Measurements from ENCODE around the gene GM2A.

Gene GM2A

DNA sequence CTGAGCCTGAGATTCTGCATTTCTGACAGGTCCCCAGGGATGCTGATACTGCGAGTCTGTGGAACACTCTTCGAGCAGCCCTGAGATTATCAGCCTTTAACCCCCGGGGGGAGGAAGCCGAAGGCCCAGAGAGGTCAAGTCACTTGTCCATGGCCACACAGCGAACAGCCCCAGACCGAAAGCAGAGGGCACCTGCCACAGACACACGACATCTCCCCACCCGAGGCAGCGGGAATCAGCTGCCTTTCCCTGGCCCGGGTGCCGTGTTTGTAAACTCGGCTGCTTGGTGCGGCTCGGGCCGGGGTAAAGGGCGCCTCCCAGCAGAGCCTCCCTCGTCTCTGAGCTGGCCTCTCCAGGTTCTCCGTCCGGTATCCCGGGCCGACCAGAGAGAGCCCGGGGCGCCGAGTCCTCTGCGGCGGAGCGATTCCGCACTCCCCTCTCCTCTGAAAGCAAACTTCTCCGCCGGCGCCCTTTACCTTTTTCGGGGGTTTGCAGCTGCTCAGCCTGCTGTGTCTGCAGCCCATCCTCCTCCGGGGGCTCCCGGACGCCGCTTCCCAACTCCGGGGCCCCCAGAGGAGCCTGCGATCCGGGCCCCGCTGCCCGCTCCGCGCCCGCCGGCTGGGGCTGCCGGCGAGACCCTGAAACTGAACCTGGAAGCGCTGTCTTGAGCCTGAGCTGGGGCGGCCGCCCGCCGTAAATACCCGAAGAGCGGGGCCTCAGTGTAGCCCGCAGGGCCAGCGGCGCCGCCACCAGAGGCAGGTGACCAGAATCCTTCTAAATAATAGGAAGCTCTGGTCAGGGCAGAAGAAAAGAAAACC, 29.3 kb upstream of the GM2A start, which contains the start of gene CCDC69:
Gene CCDC69 (minus strand): TSS at position 646 of the 818 bp plus-strand sequence. CDS start 122 bp downstream, at position 524.
- H3K9me2 ChIP-seq (replicated peaks; ENCODE audit: low read depth, low read length) = no peaks in the 10 kb centered on the region
- no peak for TF ChIP-seq EZH2phosphoT487 (IDR thresholded peaks at IDR 0.05; ENCODE audit: borderline replicate concordance)
- TF ChIP-seq, protein P1, sequence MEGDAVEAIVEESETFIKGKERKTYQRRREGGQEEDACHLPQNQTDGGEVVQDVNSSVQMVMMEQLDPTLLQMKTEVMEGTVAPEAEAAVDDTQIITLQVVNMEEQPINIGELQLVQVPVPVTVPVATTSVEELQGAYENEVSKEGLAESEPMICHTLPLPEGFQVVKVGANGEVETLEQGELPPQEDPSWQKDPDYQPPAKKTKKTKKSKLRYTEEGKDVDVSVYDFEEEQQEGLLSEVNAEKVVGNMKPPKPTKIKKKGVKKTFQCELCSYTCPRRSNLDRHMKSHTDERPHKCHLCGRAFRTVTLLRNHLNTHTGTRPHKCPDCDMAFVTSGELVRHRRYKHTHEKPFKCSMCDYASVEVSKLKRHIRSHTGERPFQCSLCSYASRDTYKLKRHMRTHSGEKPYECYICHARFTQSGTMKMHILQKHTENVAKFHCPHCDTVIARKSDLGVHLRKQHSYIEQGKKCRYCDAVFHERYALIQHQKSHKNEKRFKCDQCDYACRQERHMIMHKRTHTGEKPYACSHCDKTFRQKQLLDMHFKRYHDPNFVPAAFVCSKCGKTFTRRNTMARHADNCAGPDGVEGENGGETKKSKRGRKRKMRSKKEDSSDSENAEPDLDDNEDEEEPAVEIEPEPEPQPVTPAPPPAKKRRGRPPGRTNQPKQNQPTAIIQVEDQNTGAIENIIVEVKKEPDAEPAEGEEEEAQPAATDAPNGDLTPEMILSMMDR (conservative IDR thresholded peaks at IDR 0.05; ENCODE audit: low read length) = peak; percentile 19; the same call in 1 of the 2 replicates
- no peaks in the 10 kb centered on the region for H3K9me3 ChIP-seq (ENCODE audit: insufficient read depth, low read depth, low read length)
- H3K4me3 ChIP-seq (ENCODE audit: low read length, poor library complexity, severe bottlenecking) = peak within 1 kb of the TSS; percentile 77
- peak within 1 kb of the TSS; percentile 96 for H3K4me2 ChIP-seq (ENCODE audit: low read depth, low read length, poor library complexity, severe bottlenecking)
- no peaks in the 10 kb centered on the region for H3K27me3 ChIP-seq (ENCODE audit: insufficient read depth, low read length, poor library complexity, severe bottlenecking)
- H4K20me1 ChIP-seq (ENCODE audit: insufficient read depth, low read length, poor library complexity, severe bottlenecking) = peaks cover 17% of the 10 kb centered on the region
- no peaks in the 10 kb centered on the region for H3F3A ChIP-seq (ENCODE audit: low read depth)
- H3K79me2 ChIP-seq (ENCODE audit: insufficient read depth, low read length) = peaks cover 57% of the 10 kb centered on the region
- H3K4me1 ChIP-seq (ENCODE audit: insufficient read depth, low read length, poor library complexity, severe bottlenecking) = peaks cover 52% of the 10 kb centered on the region
- no peaks in the 10 kb centered on the region; the same call in 1 of the 2 replicates for H3K36me3 ChIP-seq (ENCODE audit: insufficient read depth, low read length)
- H3K9ac ChIP-seq (ENCODE audit: low read depth, low read length, poor library complexity, severe bottlenecking) = peak within 1 kb of the TSS; percentile 74
- H2AFZ ChIP-seq (ENCODE audit: low read length) = peak within 1 kb of the TSS; percentile 77

DNA sequence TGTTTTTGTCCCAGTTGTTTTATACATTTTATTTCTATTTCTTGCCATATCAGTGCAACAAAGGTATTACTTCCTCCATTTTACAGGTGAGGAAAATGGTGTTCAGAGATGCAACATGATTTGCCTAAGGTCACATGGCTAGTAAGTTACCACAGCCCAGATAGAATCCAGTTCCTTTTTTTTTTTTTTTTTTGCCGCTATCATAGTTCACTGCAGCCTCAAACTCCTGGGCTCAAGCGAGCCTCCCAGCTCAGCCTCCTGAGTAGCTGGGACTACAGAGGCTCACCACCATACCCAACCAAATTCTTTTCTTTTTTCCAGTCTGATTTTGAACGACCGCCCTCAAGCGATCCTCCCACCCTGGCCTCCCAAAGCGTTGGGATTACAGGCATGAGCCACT, 28.6 kb upstream of the GM2A start:
- H2AFZ ChIP-seq (ENCODE audit: low read length) = peak overlapping the region; percentile 77; the same call in 1 of the 2 replicates
- H3K9ac ChIP-seq (ENCODE audit: low read depth, low read length, poor library complexity, severe bottlenecking) = peak overlapping the region; percentile 74
- TF ChIP-seq EZH2phosphoT487 (IDR thresholded peaks at IDR 0.05; ENCODE audit: borderline replicate concordance) = no peak
- TF ChIP-seq, protein P1 (conservative IDR thresholded peaks at IDR 0.05; ENCODE audit: low read length) = no peak
- H3K4me2 ChIP-seq (ENCODE audit: low read depth, low read length, poor library complexity, severe bottlenecking) = peak overlapping the region; percentile 96
- no peaks in the 10 kb centered on the region for H3F3A ChIP-seq (ENCODE audit: low read depth)
- H3K9me2 ChIP-seq (replicated peaks; ENCODE audit: low read depth, low read length) = no peaks in the 10 kb centered on the region
- H4K20me1 ChIP-seq (ENCODE audit: insufficient read depth, low read length, poor library complexity, severe bottlenecking) = peaks cover 13% of the 10 kb centered on the region
- H3K36me3 ChIP-seq (ENCODE audit: insufficient read depth, low read length) = no peaks in the 10 kb centered on the region; the same call in 1 of the 2 replicates
- peak overlapping the region; percentile 77 for H3K4me3 ChIP-seq (ENCODE audit: low read length, poor library complexity, severe bottlenecking)
- H3K27me3 ChIP-seq (ENCODE audit: insufficient read depth, low read length, poor library complexity, severe bottlenecking) = no peaks in the 10 kb centered on the region
- peaks cover 50% of the 10 kb centered on the region for H3K79me2 ChIP-seq (ENCODE audit: insufficient read depth, low read length)
- H3K9me3 ChIP-seq (ENCODE audit: insufficient read depth, low read depth, low read length) = no peaks in the 10 kb centered on the region
- H3K4me1 ChIP-seq (ENCODE audit: insufficient read depth, low read length, poor library complexity, severe bottlenecking) = peaks cover 45% of the 10 kb centered on the region

DNA sequence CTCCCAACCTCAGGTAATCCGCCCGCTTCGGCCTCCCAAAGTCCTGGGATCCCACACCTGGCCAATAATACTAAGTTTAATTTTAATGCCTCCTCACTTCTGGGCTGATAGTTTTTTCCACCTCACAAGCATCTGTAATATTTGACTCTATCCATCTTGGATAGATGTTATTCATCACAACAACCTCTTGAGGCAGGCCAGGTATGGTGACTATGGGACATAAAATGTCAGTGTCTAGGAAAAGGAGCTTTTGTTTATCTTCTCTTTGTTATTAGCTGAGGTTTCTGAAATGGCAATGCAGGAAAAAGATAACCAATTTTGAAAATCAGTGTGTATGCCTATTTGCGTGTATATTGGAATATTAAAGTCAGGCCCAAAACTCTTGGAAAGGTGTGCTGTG, 27.9 kb upstream of the GM2A start:
- H3K4me2 ChIP-seq (ENCODE audit: low read depth, low read length, poor library complexity, severe bottlenecking) = no peak overlapping the region
- H3K79me2 ChIP-seq (ENCODE audit: insufficient read depth, low read length) = peaks cover 43% of the 10 kb centered on the region
- TF ChIP-seq, protein P1 (conservative IDR thresholded peaks at IDR 0.05; ENCODE audit: low read length) = 0 out of 2 replicates have a peak, but pooled peaks have one; percentile 22
- no peak for TF ChIP-seq EZH2phosphoT487 (IDR thresholded peaks at IDR 0.05; ENCODE audit: borderline replicate concordance)
- no peaks in the 10 kb centered on the region for H3K9me2 ChIP-seq (replicated peaks; ENCODE audit: low read depth, low read length)
- no peak overlapping the region for H3K9ac ChIP-seq (ENCODE audit: low read depth, low read length, poor library complexity, severe bottlenecking)
- no peaks in the 10 kb centered on the region for H3K9me3 ChIP-seq (ENCODE audit: insufficient read depth, low read depth, low read length)
- no peaks in the 10 kb centered on the region for H3K27me3 ChIP-seq (ENCODE audit: insufficient read depth, low read length, poor library complexity, severe bottlenecking)
- peaks cover 10% of the 10 kb centered on the region for H4K20me1 ChIP-seq (ENCODE audit: insufficient read depth, low read length, poor library complexity, severe bottlenecking)
- H3K4me1 ChIP-seq (ENCODE audit: insufficient read depth, low read length, poor library complexity, severe bottlenecking) = peaks cover 38% of the 10 kb centered on the region
- no peaks in the 10 kb centered on the region; the same call in 1 of the 2 replicates for H3K36me3 ChIP-seq (ENCODE audit: insufficient read depth, low read length)
- no peak overlapping the region for H3K4me3 ChIP-seq (ENCODE audit: low read length, poor library complexity, severe bottlenecking)
- no peak overlapping the region for H2AFZ ChIP-seq (ENCODE audit: low read length)
- no peaks in the 10 kb centered on the region for H3F3A ChIP-seq (ENCODE audit: low read depth)
